AML-193 (cell line): ENCODE results near the gene DNAJC5G.
"Not testable (repeated sequence)": the region's sequence is repeated elsewhere in the genome, so short reads cannot be mapped to it uniquely, and the experiment has no call there.

Source experiments
- DNase-seq, 2 experiments: peaks; one replicate each; lab custom pipeline; 2025; lab: John Stamatoyannopoulos, UW

DNAJC5G gene

DNA sequence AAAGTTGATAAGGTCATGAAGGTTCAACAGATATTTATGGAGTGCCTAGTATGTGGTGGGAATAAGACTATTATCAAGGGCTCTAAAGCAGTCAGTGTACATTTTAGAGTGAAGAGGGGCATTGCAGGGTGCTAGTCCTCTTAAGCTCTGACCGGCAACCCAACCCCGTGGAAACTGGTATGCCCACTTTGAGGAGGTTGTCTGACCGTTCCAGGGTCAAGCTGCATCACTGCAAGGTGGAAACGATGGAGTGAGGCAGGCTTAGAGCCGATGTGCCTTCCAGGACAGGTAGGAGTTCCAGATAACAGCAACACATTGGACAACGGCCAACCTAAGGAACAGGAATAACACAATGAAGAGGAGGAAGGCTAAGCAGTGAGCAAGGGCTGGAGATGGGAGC is 34.4 kb downstream of the DNAJC5G start:
- no peak for DNase-seq

DNA sequence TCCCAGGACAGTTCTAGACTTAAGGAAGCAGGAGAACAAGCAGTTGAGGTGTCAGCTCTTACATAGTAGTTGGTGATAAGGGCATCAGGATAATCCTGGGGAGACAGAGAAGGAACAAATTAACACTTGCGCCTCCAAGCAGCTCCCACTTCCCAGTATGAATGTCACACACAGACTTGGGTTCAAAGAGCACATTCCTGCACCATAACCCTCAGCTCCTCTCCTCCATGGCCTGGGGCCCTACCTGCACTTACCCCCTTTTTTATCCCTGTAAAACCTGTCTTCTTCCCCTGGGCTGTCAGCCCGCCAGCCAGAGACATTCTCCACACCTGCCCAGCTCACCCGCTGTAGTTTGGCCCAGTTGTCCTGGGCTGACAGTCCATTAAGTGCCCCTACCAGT is 36.9 kb downstream of the DNAJC5G start:
- no peak for DNase-seq

GRCh38 chr2:27313882-27314645 is 38.8 kb downstream of the DNAJC5G start:
- no peak for DNase-seq

DNA sequence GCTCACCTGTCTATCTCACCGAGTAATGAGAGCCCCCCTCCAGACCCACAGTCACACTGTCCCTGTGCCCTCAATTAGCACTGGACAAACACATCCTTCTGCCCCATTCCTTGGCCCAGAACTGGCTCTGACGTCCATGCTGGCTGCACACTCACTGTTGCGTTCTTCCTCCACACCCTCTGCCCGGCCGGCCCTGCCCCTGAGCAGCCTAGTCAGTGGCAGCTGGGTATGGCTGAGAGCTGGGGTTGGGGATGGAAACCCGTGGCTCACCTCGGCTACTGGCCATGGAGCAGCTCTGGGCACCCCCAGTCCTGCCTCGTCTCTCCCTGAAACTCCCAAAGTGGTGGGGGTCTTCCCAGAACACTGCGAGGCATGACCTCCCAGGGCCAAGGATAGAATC is 39.5 kb downstream of the DNAJC5G start:
- no peak for DNase-seq

DNA sequence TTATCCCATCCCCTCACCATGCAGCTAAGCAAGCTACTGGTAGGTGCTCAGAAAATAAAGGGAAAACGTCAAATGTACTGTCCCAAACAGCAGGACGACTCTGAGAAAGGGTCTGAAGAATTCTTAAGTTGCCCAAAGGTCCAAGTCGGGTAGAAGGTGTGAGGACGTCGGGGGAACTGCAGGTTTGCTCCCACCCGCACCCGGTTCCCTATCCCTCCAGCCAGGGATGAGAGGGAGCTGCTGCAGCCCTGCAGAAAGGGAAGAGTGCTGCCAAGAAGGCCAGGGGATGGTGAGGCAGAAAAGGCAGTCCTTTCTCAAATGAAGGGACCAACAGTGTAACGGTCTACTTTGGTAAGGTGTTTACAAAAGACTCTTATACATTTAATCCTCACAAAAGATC is 39.9 kb downstream of the DNAJC5G start:
- DNase-seq, result no peak

DNA sequence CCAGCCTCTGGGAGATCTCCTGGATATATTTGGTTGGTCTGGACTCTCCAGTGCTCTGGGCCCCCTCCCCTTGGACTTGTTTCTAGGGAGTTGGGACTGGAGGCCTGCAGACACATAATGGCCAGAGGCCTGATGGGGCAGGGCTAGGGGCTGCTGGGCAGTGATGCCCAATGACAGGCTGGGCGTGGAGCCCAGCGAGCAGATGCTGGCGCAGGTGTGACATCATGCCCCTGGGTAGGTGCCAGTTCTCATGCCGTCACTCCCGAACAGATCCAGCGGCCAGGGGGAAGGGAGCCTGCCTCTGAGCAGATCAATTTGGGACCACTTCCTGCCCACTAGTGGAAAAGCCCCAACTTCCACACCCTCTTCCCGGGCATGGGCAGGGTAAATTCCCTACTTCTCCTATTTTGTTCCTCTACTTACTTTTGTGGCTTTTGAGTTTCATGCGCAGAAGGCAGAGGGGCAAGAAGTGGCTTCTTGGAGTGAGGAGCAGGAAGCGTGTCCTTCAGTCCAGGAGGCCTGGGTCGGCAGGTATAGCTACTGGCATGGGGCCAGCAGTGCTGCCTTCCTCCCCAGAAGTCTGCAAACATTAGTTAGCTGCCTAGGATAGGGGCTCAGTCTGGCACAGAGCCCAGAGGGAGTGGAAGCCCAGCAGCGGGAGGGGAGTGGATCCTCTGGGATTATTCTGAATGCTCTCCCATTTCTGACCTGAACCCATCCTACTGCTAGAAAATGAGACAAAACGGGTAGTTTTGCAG is 41.6 kb downstream of the DNAJC5G start:
- DNase-seq, result no peak

DNA sequence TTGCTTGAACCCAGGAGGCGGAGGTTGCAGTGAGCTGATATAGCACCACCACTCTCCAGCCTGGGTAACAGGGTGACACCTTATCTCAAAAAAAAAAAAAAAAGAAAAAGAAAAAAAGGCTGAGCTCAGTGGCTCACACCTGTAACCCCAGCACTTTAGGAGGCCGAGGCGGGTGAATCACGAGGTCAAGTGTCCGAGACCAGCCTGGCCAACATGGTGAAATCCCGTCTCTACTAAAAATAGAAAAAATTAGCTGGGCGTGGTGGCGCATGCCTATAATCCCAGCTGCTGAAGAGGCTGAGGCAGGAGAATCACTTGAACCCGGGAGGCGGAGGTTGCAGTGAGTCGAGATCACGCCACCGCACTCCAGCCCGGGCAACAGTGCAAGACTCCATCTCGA is 44.6 kb downstream of the DNAJC5G start:
- DNase-seq, result not testable (repeated sequence)

GRCh38 chr2:27320958-27321543 is 45.8 kb downstream of the DNAJC5G start:
- DNase-seq, result no peak

DNA sequence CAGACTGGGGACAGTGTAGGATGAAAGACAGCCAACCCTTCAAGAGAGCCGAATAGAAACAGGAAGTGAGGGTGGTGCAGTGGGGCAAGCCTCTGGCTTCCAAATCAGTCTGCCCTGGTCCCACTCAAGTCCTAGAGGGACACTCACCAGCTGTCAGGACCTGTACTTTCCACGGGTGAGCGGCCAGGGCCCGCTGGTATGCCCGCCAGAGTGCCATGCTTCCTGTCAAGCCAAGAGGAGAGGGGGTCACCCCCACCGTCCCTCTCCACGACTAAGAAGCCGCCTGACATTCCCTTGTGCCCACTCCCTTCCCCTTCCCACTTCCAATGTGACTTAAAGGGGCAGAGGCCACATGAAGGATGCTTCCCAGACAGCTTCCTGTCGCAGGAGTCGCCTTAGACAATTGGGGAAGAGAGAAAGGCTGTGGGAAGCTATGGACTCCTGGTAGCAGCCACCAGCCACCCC is 47.1 kb downstream of the DNAJC5G start:
- DNase-seq, result peak in 1 of 2 experiments; percentile 50

DNA sequence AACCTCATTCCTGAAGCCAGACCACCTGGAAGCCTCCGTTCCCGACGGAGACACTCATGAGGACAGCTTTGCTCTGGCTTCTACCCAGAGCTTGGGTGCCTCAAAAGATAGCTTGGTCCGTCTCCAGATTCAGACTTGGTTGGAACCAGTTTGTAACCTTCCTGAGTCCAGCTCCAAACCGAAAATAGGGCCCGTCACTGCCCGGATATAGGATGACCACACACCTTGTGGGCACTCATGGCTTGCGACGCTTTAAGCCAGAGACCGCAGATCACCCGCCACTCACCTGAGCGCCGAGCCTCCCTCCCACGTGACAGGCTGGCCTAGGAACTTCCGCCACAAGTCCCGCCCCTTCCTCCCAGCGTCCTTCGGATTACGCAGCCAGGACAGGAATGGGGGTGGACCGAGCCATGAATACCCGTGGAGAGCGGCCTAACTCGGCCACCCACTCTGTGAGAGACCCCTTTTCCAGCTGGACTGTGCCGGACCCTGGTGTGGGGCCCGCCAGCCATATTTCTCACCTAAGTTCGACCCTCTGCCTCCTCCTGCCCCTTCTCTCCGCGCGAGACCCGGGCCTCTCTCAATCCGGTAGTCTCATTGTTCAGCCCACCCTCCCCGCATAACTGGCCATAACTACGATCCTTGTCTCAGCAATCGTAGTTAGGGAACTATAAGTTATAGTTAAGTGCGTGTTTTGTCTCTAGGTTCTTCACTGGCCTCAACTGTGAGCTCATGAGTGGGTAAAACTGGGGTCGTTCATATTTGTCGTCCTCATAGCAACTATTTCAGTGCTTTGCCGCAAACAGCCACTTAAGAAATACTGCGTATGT is 47.7 kb downstream of the DNAJC5G start, which contains the start of gene MPV17:
MPV17 (minus strand) TSS at position 332 of the 830 bp plus-strand sequence. CDS start 580 bp downstream, outside the sequence.
- DNase-seq, result peak; percentile 84 to 85

GRCh38 chr2:27323596-27324285 is 48.5 kb downstream of the DNAJC5G start:
- DNase-seq, result no peak

- peak; percentile 6 to 9 for DNase-seq
Measured at GRCh38 chr2:27324720-27325119, 49.5 kb downstream of the DNAJC5G start.
